Caco-2 (cell line): ENCODE results near the gene PRR13. TPM values are rescaled to one million over a fixed set of nuclear protein-coding genes. Genes with fewer than 3 reads are reported as not detected.

ENCODE experiments used
- BruUV-seq: library from RNA; stranded (reverse); fragments of 400-500 nt; replicated peaks from 2 replicates; lab custom pipeline; 2021; lab: Mats Ljungman, UMichigan
- CTCF ChIA-PET: fragments of 300-600 bp; sonication (Branson Sonifier 250); formaldehyde crosslinking; loops from one replicate; lab custom pipeline; 2022; ENCODE audit warnings: antibody characterized with exemption; lab: Charles Lee
- POLR2A ChIA-PET: fragments of 300-600 bp; sonication (Branson Sonifier 250); formaldehyde crosslinking; loops from one replicate; lab custom pipeline; 2022; ENCODE audit warnings: antibody characterized with exemption; lab: Charles Lee
- DNase-seq, 2 experiments: peaks; one replicate each; pipeline versions ENCODE4 v3.0.0 to v3.0.0-alpha.2; 2020 to 2022
- H3K27me3 ChIP-seq: replicated peaks from 2 replicates; pipeline ENCODE4 v1.6.0; 2011; ENCODE audit warnings: low read length; ENCODE audit not compliant: control insufficient read depth, insufficient read depth
- H3K36me3 ChIP-seq: 2 replicates; pipeline ENCODE4 v1.5.1; 2011; ENCODE audit warnings: low read length; ENCODE audit not compliant: control insufficient read depth, insufficient read depth
- H3K4me1 ChIP-seq: fragments of 250-450 bp; sonication (Bioruptor Pico); 2 replicates; pipeline ENCODE4 v1.5.1; 2020; ENCODE audit warnings: mild to moderate bottlenecking
- H3K4me3 ChIP-seq: 2 replicates; pipeline ENCODE4 v1.5.1; 2011; ENCODE audit warnings: low read depth, mild to moderate bottlenecking, control low read depth, low read length
- H3K9me3 ChIP-seq: fragments of 250-450 bp; sonication (Bioruptor Pico); 2 replicates; pipeline ENCODE4 v1.5.1; 2020; ENCODE audit warnings: mild to moderate bottlenecking, moderate library complexity
- H3K27ac Mint-ChIP-seq: one replicate; pipeline ENCODE4 v1.8.0; 2022; ENCODE audit warnings: mixed read lengths; ENCODE audit not compliant: unreplicated experiment
- H3K27me3 Mint-ChIP-seq: one replicate; pipeline ENCODE4 v1.8.0; 2022; ENCODE audit warnings: mixed read lengths; ENCODE audit not compliant: insufficient read depth, unreplicated experiment
- H3K36me3 Mint-ChIP-seq: one replicate; pipeline ENCODE4 v1.8.0; 2022; ENCODE audit warnings: mild to moderate bottlenecking, mixed read lengths; ENCODE audit not compliant: insufficient read depth, unreplicated experiment
- H3K4me1 Mint-ChIP-seq: one replicate; pipeline ENCODE4 v1.8.0; 2022; ENCODE audit warnings: low read depth, mixed read lengths; ENCODE audit not compliant: unreplicated experiment
- H3K4me3 Mint-ChIP-seq: one replicate; pipeline ENCODE4 v1.8.0; 2022; ENCODE audit warnings: mild to moderate bottlenecking, moderate library complexity, mixed read lengths; ENCODE audit not compliant: unreplicated experiment
- H3K9me3 Mint-ChIP-seq: one replicate; pipeline ENCODE4 v1.8.0; 2022; ENCODE audit warnings: mixed read lengths; ENCODE audit not compliant: unreplicated experiment
- CTCF ChIP-seq, 2 experiments: fragments of 200-600 bp in 1 of 2; IDR thresholded peaks; 1 replicate in 1 of 2; 2 replicates in 1 of 2; pipeline versions ENCODE4 v1.5.1 to v1.8.0; 2011 to 2022; ENCODE audit warnings: antibody characterized with exemption in 1 of 2, control low read depth in 1 of 2, inconsistent platforms in 1 of 2, low read depth in 1 of 2, low read length in 1 of 2, mild to moderate bottlenecking in 1 of 2, moderate library complexity in 1 of 2; ENCODE audit not compliant: insufficient read depth in 1 of 2, severe bottlenecking in 1 of 2, unreplicated experiment in 1 of 2
- intact Hi-C: fragments of 100-400 bp; cut with micrococcal nuclease; formaldehyde crosslinking; loops from one replicate; pipeline ENCODE4 v1.10.0; 2022; ENCODE audit not compliant: unreplicated experiment
- total RNA-seq: library from RNA; stranded (reverse); gene quantifications from 2 replicates; pipeline ENCODE4 v1.2.3, GENCODE V29; 2022

The PRR13 gene
- total RNA-seq, 1 experiment from 2014 or later = 400 TPM

- no peaks in the 10 kb centered on the region for H3K9me3 Mint-ChIP-seq
- H3K27me3 ChIP-seq = no peaks in the 10 kb centered on the region
- POLR2A ChIA-PET = interaction anchor here (0.6 kb wide), 1 partner anchor 212 kb away, joined by 3 read pairs; no protein-coding TSS in a partner anchor
- peaks cover 7% of the 10 kb centered on the region for H3K36me3 ChIP-seq
- no peak overlapping the region for H3K4me3 ChIP-seq
- intact Hi-C loops = no loop called here
- H3K4me3 Mint-ChIP-seq = no peak overlapping the region
- H3K4me1 ChIP-seq = no peaks in the 10 kb centered on the region; the same call in 1 of the 2 replicates
- no peaks in the 10 kb centered on the region for H3K27me3 Mint-ChIP-seq
- H3K27ac Mint-ChIP-seq = peak overlapping the region; percentile 72
- peak in 1 of 2 experiments; percentile 16 for DNase-seq
- BruUV-seq = no TSS peak
- H3K4me1 Mint-ChIP-seq = peaks cover 2% of the 10 kb centered on the region
- TF ChIP-seq CTCF (IDR thresholded peaks at IDR 0.05; ENCODE audit: insufficient read depth in 1 of 2, low read depth in 1 of 2, low read length in 1 of 2, severe bottlenecking in 1 of 2, unreplicated experiment in 1 of 2) = no peak
- H3K9me3 ChIP-seq = no peaks in the 10 kb centered on the region
- peaks cover 76% of the 10 kb centered on the region for H3K36me3 Mint-ChIP-seq
- CTCF ChIA-PET = no interaction called here
These were observed 45.4 kb downstream of the PRR13 start for GRCh38 chr12:53486736-53487487.

GRCh38 chr12:53489242-53489864 lies 47.8 kb downstream of the PRR13 start:
- Mint-ChIP-seq H3K9me3 (no peaks in the 10 kb centered on the region), H3K27ac (no peak overlapping the region), H3K36me3 (peaks cover 63% of the 10 kb centered on the region), H3K4me3 (no peak overlapping the region), H3K4me1 (peaks cover 17% of the 10 kb centered on the region), H3K27me3 (no peaks in the 10 kb centered on the region)
- no TSS peak for BruUV-seq
- no peak overlapping the region for H3K4me3 ChIP-seq
- no peak for DNase-seq
- peaks cover 5% of the 10 kb centered on the region for H3K4me1 ChIP-seq
- H3K27me3 ChIP-seq = no peaks in the 10 kb centered on the region
- ChIA-PET POLR2A (no interaction called here), CTCF (no interaction called here)
- intact Hi-C loops = no loop called here
- TF ChIP-seq CTCF (IDR thresholded peaks at IDR 0.05; ENCODE audit: insufficient read depth in 1 of 2, low read depth in 1 of 2, low read length in 1 of 2, severe bottlenecking in 1 of 2, unreplicated experiment in 1 of 2) = no peak
- peaks cover 6% of the 10 kb centered on the region for H3K36me3 ChIP-seq
- no peaks in the 10 kb centered on the region for H3K9me3 ChIP-seq

- Histone ChIP-seq H3K36me3 (no peaks in the 10 kb centered on the region), H3K27me3 (no peaks in the 10 kb centered on the region), H3K4me1 (peaks cover 18% of the 10 kb centered on the region), H3K9me3 (no peaks in the 10 kb centered on the region), H3K4me3 (peak overlapping the region; percentile 61)
- no peak for TF ChIP-seq CTCF (IDR thresholded peaks at IDR 0.05; ENCODE audit: insufficient read depth in 1 of 2, low read depth in 1 of 2, low read length in 1 of 2, severe bottlenecking in 1 of 2, unreplicated experiment in 1 of 2)
- H3K27me3 Mint-ChIP-seq = no peaks in the 10 kb centered on the region
- peak overlapping the region; percentile 72 for H3K27ac Mint-ChIP-seq
- intact Hi-C loops = no loop called here
- peaks cover 35% of the 10 kb centered on the region for H3K36me3 Mint-ChIP-seq
- H3K4me1 Mint-ChIP-seq = peaks cover 27% of the 10 kb centered on the region
- no peaks in the 10 kb centered on the region for H3K9me3 Mint-ChIP-seq
- CTCF ChIA-PET = interaction anchor here (0.6 to 2.1 kb wide), 4 partner anchors 9 to 1467 kb away, joined by 4 to 7 read pairs (median 6); partner anchors contain the start of gene TARBP2
- BruUV-seq = TSS peak; percentile 82
- POLR2A ChIA-PET = interaction anchor here (0.5 to 1.7 kb wide), 3 partner anchors 9 to 16 kb away, joined by 4 to 6 read pairs (median 5); partner anchors contain the start of gene TARBP2
- H3K4me3 Mint-ChIP-seq = peak overlapping the region; percentile 88
- no peak for DNase-seq
These were observed 50.7 kb downstream of the PRR13 start for GRCh38 chr12:53492188-53492587.
